CD4-positive, alpha-beta T cell treated with Interleukin-21 for 1 hour (primary cell): ENCODE data around the gene TK1.

Experiments
- DNase-seq: peaks from one replicate; pipeline ENCODE4 v3.0.0-alpha.2; 2020

Gene TK1

DNA sequence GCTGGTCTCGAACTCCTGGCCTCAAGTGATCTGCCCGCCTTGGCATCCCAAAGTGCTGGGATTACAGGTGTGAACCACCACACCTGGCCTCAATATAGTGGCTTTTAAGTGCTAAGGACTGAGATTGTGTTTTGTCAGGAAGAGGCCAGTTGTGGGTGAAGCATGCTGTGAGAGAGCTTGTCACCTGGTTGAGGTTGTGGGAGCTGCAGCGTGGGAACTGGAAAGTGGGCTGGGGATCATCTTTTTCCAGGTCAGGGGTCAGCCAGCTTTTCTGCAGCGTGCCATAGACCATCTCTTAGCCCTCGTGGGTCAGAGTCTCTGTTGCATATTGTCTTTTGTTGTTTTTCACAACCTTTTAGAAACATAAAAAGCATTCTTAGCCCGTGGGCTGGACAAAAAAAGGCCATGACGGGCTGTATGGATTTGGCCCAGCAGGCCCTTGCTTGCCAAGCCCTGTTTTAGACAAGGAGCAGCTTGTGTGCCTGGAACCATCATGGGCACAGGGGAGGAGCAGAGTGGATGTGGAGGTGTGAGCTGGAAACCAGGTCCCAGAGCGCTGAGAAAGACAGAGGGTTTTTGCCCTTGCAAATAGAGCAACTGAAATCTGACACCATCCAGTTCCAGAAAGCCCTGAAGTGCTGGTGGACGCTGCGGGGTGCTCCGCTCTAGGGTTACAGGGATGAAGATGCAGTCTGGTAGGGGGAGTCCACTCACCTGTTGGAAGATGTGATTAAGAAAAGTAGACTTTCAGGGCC, 32.7 kb upstream of the TK1 start:
- DNase-seq = no peak

DNA sequence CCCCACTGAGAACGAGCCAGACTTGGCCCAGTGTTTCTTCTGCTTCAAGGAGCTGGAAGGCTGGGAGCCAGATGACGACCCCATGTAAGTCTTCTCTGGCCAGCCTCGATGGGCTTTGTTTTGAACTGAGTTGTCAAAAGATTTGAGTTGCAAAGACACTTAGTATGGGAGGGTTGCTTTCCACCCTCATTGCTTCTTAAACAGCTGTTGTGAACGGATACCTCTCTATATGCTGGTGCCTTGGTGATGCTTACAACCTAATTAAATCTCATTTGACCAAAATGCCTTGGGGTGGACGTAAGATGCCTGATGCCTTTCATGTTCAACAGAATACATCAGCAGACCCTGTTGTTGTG, 27.8 kb upstream of the TK1 start:
- no peak for DNase-seq

DNA sequence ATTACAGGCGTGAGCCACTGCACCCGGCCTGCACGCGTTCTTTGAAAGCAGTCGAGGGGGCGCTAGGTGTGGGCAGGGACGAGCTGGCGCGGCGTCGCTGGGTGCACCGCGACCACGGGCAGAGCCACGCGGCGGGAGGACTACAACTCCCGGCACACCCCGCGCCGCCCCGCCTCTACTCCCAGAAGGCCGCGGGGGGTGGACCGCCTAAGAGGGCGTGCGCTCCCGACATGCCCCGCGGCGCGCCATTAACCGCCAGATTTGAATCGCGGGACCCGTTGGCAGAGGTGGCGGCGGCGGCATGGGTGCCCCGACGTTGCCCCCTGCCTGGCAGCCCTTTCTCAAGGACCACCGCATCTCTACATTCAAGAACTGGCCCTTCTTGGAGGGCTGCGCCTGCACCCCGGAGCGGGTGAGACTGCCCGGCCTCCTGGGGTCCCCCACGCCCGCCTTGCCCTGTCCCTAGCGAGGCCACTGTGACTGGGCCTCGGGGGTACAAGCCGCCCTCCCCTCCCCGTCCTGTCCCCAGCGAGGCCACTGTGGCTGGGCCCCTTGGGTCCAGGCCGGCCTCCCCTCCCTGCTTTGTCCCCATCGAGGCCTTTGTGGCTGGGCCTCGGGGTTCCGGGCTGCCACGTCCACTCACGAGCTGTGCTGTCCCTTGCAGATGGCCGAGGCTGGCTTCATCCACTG, 27.3 kb upstream of the TK1 start, which contains the start of gene BIRC5:
Gene BIRC5 (plus strand): TSS at position 238 of the 690 bp plus-strand sequence. CDS start 64 bp downstream, at position 302.
- peak; percentile 88 for DNase-seq

DNA sequence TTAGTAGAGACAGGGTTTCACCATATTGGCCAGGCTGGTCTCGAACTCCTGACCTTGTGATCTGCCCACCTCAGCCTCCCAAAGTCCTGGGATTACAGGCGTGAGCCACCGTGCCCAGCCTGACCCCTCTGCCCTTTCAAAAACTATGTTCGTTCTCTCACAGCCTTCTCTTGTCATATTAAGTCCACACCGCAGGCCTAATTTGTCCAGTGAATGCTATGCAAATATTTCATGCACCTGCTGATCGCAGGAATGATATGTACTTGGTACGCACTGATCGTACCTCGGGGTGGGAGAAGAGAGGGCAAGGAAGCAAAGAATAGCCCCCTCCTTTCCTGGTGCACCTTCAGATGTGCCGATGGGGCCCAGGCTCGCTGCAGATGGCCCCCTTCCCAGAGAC, 24.2 kb upstream of the TK1 start:
- DNase-seq = no peak

DNA sequence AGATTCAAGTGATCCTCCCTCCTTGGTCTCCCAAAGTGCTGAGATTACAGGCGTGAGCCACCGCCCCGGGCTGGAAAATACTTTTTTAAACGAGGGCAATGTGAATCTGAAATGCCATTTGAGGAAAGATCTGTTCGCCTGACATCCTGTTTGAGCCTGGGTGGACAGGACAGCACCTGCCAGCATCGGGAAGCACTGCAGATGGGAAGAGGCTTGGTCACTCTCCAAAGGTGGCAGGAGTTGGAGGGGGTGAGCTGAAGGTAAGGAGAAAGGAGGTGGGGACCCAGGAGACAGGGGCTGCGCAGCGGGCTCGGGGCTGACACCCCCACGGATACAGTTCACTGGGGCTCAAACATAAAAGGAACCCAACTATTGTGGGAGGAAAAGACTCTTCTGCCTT, 23.3 kb upstream of the TK1 start:
- DNase-seq = no peak

DNA sequence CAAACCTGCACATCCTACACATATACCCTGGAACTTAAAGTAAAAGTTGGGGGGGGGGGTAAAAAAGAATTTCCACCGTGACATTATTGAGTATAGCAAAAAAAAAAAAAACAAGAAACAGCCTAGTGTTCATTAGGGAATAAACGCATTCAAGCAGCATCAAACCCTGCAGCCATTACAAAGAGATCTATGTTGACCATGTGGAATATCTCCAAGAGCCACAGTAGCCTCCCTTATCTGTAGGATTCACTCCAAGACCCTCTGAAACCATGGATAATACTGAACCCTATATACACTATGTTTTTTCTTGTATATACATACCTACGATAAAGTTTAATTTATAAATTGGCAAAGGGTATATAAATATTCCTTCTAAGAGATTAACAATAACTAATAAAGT, 21.6 kb upstream of the TK1 start:
- DNase-seq = no peak

DNA sequence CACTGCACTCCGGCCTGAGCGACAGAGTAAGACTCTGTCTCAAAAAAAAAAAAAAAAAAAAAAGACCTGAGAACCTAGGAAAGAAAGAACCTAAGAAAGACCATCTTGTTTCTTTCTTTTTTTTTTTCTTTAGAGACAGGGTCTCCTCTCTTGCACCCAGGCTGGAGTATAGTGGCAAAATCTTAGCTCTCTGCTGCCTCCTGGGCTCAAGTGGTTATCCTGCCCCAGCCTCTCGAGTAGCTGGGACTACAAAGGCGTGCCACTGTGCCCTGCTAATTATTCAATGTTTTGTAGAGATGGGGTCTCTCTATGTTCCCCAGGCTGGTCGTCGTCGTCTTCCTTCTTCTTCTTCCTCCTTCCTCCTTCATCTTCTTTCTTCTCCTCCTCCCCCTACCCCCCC, 19.4 kb upstream of the TK1 start:
- no peak for DNase-seq

DNA sequence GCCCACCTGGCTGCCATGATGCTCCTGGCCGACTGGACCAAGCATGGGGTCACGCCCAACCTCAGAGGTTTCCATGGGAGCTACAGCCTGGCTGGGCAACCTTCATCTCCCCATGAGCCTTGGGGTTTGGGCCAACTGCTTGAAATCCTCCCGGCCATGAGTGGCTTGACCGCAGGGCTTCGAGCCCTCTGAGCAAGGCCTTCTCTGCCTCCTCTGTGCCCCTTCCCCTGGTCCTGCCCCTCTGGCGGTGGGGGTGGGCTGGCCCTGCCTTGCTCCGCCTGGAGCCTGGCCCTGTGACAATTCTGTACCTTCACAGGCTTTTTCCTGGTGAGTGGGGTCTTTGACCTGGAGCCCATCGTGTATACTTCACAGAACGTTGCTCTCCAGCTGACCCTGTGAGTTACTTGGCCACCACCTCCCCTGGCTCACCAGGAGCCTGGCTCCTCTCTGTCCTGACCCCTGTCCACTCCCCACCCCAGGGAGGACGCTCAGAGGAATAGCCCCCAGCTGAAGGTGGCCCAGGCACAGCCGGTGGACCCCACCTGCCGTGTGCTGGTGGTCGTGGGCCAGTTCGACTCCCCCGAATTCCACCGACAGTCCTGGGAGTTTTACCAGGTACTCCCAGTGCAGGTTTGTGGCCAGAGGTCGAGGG, 18.4 kb upstream of the TK1 start:
- DNase-seq = no peak

DNA sequence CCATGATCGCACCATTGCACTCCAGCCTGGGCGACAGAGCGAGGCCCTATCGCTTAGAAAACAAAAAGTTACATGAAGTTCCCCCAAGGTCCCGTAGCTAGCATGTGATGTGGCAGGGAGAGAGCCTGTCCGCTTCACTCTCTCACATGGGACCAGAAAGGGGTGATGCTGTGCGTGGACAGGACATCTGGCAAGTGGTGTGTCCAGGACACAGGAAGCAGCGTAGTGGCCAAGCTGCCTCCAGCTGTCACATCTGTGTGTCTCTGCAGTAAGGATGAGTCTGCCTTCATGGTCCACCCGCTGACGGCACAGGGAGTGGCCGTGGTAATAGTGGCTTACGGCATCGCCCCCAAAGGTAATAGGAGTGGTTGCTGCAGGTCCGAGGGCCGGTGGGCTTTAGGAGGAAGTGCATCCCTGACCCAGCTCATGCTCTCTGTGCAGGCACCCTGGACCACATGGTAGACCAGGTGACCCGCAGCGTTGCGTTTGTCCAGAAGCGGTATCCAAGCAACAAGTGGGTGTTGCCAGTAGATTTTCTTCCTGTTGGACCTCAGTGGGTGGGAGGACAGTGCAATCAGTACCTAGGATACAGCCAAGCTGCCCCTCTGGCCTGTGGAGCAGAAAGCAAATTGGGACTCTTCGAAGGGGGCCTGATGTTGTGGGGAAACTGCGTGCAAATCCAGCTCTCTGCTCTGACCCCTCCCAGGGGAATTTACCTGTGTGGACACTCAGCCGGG, 17.7 kb upstream of the TK1 start:
- DNase-seq = no peak

DNA sequence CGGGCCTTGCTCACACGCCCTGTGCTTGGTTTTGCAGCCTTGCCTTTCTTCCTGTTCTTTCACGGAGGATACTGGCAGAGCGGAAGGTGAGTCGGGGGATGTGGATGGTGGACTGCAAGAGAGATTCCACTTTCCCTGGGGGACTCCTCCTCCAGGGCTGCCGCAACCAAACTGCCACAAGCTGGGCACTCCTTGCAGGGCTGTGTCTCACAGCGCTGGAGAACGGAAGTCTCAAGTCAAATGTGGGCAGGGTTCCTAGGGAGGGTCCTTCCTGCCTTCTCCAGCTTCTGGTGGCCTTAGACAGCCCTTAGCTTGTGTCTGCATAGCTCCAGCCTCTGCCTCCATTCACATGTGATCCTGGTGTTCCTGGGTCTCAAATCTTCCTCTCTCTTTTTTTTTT, 15.8 kb upstream of the TK1 start:
- DNase-seq = no peak

DNA sequence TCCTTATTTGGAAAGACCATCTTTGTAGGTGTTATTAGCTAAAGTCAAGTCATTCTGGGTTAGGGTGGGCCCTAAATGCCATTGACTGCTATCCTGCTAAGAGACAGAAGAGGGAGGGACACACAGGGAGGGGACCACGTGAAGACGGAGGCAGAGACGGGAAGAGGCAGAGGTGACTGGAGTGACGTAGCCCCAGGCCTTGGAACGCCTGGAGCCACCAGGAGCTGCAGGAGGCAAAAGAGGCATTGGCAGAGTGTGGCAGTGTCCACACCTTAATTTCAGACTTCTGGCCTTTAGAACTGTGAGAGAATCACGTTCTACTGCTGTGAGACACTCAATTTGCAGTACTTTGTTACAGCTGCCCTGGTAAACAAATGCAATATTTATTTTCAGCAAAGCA, 13.6 kb upstream of the TK1 start:
- DNase-seq = no peak

DNA sequence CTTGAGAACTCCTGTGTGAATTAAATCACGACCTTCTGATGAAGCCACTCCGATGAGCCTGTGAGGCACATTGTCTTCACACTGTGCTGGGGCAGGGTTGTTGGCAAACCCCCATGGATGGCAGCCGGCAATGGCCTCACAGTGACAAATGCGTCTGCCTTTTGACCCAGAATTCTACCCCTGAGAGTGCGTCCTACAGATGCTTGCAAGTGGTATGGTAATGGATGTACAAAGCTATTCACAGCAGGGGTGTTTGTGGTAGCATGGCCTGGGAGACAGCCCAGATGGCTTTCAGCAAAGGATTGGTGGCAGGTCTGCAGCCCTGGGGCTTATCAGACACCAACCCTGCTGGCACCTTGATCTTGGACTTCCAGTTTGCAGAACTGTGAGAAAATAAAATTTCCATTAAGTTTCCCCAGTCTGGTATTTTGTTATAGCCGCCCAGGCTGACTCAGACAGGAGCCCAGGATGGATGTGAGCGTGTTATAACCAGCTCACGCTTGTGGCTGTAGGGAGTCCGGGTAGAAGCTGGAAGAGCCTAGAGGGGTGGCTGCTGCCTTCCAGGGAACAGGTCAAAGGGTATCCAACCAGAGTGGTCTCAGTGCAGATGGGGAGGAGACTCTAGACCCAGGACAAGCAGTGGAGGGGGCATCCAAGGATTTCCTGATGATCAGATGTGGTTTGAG, 10.4 kb upstream of the TK1 start:
- no peak for DNase-seq

DNA sequence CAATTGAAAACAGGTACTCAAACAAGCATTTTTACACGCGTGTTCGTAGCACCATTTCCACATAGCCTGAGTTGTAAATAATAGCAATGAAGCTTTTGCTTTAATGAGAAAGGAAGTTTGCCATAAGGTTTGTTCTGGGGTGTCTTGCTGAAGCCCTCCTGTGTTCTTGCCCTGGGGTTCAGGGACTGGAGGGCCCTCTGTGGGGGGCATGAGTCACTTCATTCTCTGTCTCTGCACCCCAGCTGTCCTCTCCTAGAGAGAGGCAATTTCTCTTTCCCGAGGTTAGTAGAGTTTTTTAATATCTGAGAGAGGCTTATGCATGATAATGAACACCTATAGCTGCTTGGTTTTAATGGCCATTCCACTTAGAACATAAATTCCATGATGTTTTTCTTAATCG, 9.9 kb upstream of the TK1 start:
- DNase-seq = no peak

DNA sequence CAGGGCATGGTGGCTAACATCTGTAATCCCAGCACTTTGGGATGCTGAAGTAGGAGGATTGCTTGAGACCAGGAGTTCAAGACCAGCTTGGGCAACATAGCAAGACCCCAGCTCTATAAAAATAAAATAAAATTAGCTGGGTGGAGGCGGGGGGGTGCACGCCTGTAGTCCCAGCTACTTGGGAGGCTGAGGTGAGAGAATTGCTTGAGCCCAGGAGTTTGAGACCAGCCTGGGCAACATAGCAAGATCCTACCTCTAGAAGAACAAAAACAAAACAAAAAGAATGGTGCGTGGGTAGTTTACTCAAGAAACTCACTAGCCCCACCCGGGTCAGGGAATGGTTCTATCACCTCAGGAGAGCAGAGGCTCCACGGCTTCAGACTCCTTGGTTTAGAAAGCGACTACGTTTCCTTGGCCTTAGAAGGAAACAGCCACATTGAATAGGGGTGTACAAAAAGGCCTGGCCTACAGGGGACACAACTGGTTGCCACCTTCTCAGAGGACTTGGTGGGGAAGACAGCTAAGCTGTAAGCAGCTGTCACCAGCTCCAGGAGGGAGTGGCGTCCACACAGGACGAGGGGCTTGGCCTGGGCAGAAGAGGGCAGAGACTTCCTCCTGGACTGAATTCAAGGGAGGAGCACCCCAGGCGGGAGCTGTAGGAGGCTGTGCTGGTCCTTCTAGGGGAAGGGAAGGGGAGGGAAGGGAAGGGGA, 716 bp downstream of the TK1 start:
- DNase-seq = no peak

DNA sequence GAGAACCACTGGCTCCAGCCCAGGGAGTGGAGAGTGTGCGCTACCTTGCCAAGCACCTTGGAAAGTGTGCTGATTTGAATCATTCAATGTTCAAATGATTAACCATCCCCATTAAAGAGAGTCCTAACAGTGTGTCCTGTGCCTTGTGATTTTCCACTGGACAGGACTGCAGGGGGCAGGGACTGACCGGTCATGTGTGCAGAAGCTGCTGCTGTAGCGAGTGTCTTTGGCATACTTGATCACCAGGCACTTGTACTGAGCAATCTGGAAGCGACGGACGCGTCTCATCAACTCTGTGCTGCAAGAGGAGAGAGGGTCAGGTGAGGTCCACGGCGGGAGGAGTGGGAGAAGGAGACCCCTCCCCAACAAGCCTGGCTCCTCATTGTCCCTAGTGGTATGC, 2.0 kb downstream of the TK1 start:
- no peak for DNase-seq

DNA sequence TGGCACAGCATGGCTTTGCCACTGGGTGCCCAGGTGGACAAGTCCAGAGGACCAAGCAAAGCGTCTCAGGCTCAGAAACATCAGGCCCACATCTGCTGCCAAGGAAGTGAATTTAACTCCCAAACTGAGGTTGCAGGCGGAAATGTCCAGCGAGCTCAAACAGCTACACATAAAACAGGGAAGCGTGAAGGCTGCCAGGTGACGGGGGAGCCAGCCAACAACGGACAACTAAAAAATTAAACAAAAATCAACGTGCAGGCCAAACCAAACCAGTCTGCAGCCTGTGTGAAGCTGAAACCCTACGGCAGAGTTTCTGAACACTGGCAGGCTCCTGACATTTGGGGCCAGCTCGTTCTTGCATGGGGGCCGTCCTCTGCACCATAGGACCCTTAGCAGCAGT, 2.5 kb downstream of the TK1 start:
- no peak for DNase-seq

DNA sequence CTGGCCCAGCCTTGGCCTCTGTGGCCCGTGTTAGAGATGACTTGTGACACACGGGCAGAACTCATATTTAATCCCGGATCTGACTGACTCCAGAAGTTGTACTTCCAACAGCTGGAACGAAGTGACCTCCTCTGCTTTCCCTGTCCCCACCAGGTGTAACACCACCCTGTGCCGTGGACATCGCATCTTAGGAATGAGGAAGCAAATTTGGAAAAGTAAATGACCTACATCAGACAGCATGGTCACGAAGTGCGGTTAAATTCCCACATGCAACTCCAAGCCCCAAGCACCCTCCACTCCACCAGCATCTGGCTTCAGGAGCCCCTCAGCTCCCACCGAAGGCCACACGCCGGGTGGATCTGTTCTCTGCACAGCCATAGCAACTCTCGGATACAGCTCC, 2.9 kb downstream of the TK1 start:
- no peak for DNase-seq

DNA sequence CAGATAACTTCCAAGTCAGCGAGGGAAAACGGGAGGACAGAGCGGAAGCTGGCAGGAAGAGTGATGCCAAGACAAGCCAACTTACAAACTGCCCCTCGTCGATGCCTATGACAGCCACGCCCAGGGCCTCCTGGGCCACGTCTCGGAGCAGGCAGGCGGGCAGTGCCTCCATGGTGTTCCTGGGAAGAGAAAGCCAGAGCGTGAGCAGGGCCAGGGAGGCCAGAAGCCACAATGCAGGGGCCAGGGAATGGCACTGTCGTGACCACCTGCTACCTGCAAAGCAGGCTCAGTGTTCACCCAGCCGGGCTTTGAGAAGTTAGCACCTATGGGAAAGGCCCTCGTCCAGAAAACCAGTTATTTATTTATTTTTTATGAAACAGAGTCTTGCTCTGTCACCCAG, 4.3 kb downstream of the TK1 start:
- no peak for DNase-seq

DNA sequence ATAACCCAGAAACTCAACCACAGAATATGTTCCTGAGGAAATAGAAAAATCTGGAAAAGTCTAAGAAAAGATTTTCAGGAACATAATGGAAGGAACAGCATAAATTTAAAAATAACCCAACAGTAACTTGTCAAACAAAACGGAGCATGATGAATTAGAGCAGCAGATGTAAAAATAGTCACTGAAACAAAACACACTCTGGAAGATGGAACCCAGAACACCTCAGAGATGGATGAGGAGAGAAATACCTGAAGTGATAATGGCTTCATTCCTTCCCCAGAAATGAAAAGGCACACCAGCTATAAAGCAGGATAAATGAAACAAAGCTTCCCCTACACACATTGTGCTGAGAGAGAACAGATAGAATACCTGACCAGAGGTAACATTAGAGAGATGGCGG, 6.3 kb downstream of the TK1 start:
- DNase-seq = no peak

DNA sequence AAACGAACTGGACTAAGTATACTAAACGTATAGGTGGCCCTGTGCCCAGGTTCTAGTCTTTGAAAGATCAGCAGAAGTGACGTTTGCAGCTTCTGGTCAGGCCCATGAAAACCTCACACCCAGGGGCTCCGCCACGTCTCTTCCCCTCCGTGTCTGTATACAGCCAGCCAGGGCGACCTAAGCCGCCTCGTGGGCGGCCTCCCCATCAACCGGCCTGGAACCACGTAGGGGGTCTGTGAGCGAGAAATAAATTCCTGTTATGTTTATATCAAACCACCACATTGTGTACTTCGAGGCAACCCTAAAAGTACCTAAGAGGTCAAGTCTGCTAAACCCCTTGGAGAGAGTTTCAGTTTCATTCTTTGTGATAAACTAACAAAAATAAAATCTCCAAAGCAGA, 6.8 kb downstream of the TK1 start:
- no peak for DNase-seq

DNA sequence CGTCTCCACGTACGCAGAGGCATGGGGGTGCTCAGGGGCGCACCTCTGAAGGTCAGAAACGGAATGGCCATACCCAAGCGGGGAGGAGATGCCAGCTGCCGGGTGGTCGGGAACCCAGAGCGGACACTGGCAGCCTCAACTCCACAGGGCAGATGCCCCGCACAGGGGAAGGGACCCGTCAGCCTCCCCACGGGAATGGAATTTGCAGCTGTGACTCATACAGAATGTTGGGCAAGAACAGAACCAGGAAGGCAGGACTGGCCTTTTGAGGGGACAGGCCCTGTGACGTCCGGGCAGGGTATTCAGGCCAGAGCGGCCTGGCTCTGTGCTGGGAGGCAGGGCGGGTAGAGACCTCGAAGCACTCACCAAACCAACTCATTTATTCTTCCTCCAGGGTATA, 7.5 kb downstream of the TK1 start:
- no peak for DNase-seq

DNA sequence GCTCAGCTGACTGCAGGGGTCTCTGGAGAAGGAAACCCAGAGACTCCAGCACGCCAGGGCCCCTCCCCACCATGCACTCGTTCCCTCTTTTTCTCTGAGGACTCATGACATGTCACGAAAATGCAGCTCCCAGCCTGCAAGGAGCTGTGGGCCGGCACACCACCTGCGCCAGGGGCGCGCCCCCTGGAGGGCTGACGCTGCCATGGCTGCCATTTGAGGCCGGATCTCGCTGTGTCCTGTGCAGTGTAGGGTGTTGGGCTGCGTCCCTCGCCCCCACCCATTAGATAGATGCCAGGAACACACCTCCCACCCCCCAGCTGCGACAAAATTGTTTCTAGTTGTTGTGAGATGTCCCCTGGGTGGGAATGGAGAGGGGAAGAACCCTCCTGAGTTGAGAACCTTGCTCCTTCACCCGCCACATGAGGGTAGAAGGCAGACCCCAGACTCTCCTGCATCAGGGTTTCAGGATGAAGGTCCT, 10.3 kb downstream of the TK1 start:
- DNase-seq = peak; percentile 81
